B cell (primary cell): ENCODE results near the gene VIPR2. TPM values are rescaled to one million over a fixed set of nuclear protein-coding genes. Genes with fewer than 3 reads are reported as not detected.

Source experiments
- ATAC-seq: fragments of 200-7000 bp; cut with Tn5 transposase; one replicate; pipeline ENCODE4 v1.10.0; 2021; ENCODE audit warnings: low read depth, mild to moderate bottlenecking, moderate number of reproducible peaks, moderate library complexity
- CTCF ChIA-PET: fragments of 350-600 bp; sonication (Branson Sonifier 250); formaldehyde crosslinking; loops from one replicate; lab custom pipeline; 2021; ENCODE audit warnings: antibody characterized with exemption, inconsistent platforms; lab: Charles Lee
- POLR2A ChIA-PET: fragments of 350-600 bp; sonication (Branson Sonifier 250); formaldehyde crosslinking; loops from one replicate; lab custom pipeline; 2021; ENCODE audit warnings: antibody characterized with exemption; lab: Charles Lee
- DNase-seq: peaks from one replicate; pipeline ENCODE4 v3.0.0; 2013
- H2AFZ ChIP-seq: 2 replicates; pipeline ENCODE4 v1.6.1; 2012; ENCODE audit warnings: mild to moderate bottlenecking, low read depth, low read length; ENCODE audit not compliant: insufficient read depth, poor library complexity, severe bottlenecking
- H3K27ac ChIP-seq, 2 donors: 1 replicate in 1 of 2; 2 replicates in 1 of 2; pipeline ENCODE4 v1.5.1; 2012 to 2013; ENCODE audit warnings: low read length in 2 of 2, mild to moderate bottlenecking in 2 of 2, moderate library complexity in 1 of 2
- H3K27me3 ChIP-seq, 4 experiments: fragments of 200-600 bp in 1 of 4; sonication (generic) in 1 of 4; replicated peaks in 1 of 4; 1 replicate in 2 of 4; 2 replicates in 2 of 4; pipeline versions ENCODE4 v1.6.1 to v1.7.0; 2013 to 2016; ENCODE audit warnings: low read length in 3 of 4, mild to moderate bottlenecking in 2 of 4, mixed read lengths in 1 of 4, moderate library complexity in 1 of 4; ENCODE audit not compliant: insufficient read depth in 4 of 4, control insufficient read depth in 3 of 4; ENCODE audit errors: control extremely low read depth in 1 of 4
- H3K36me3 ChIP-seq, 2 experiments: replicated peaks in 1 of 2; 1 replicate in 1 of 2; 2 replicates in 1 of 2; pipeline versions ENCODE4 v1.6.1 to v1.7.1; 2013; ENCODE audit warnings: low read length in 1 of 2; ENCODE audit not compliant: insufficient read depth in 2 of 2, control insufficient read depth in 1 of 2; ENCODE audit errors: control extremely low read depth in 1 of 2, extremely low read depth in 1 of 2
- H3K4me1 ChIP-seq, 2 donors: fragments of 200-600 bp in 1 of 2; sonication (generic) in 1 of 2; 1 replicate in 1 of 2; 2 replicates in 1 of 2; pipeline versions ENCODE4 v1.5.1 to v1.6.1; 2013 to 2017; ENCODE audit warnings: low read length in 2 of 2; ENCODE audit not compliant: control insufficient read depth in 2 of 2, insufficient read depth in 2 of 2
- H3K4me2 ChIP-seq: replicated peaks from 2 replicates; pipeline ENCODE3; 2012; ENCODE audit warnings: mild to moderate bottlenecking, low read depth, low read length; ENCODE audit not compliant: poor library complexity, severe bottlenecking
- H3K4me3 ChIP-seq, 5 experiments: fragments of 200-600 bp in 1 of 5; sonication (generic) in 1 of 5; 1 replicate in 3 of 5; 2 replicates in 2 of 5; pipeline versions ENCODE4 v1.5.1 to v1.7.0; 2011 to 2016; ENCODE audit warnings: low read length in 4 of 5, mild to moderate bottlenecking in 4 of 5, low read depth in 2 of 5, control low read depth in 1 of 5, moderate library complexity in 1 of 5; ENCODE audit not compliant: insufficient read depth in 1 of 5; ENCODE audit errors: control extremely low read depth in 1 of 5, extremely low read depth in 1 of 5
- H3K79me2 ChIP-seq: fragments of 200-600 bp; sonication (generic); one replicate; pipeline ENCODE4 v1.6.0; 2016; ENCODE audit warnings: low read length; ENCODE audit not compliant: control insufficient read depth, insufficient read depth
- H3K9ac ChIP-seq: fragments of 200-600 bp; sonication (generic); 2 replicates; pipeline ENCODE4 v1.6.1; 2017; ENCODE audit warnings: mild to moderate bottlenecking, low read length, moderate library complexity
- H3K9me3 ChIP-seq, 3 donors: one replicate each; pipeline versions ENCODE4 v1.6.1 to v1.7.1; 2013; ENCODE audit warnings: low read length in 2 of 3; ENCODE audit not compliant: control insufficient read depth in 2 of 3, insufficient read depth in 1 of 3; ENCODE audit errors: control extremely low read depth in 1 of 3
- H4K20me1 ChIP-seq: 2 replicates; pipeline ENCODE4 v1.6.0; 2012; ENCODE audit warnings: mild to moderate bottlenecking, low read length; ENCODE audit not compliant: insufficient read depth, control insufficient read depth, poor library complexity, severe bottlenecking
- H3K27ac Mint-ChIP-seq: one replicate; pipeline ENCODE4 v1.8.0; 2021; ENCODE audit warnings: mixed read lengths
- H3K27me3 Mint-ChIP-seq: one replicate; pipeline ENCODE4 v1.8.0; 2021; ENCODE audit warnings: mixed read lengths
- H3K4me1 Mint-ChIP-seq: one replicate; pipeline ENCODE4 v1.8.0; 2021; ENCODE audit warnings: mixed read lengths
- H3K4me3 Mint-ChIP-seq: one replicate; pipeline ENCODE4 v1.8.0; 2021; ENCODE audit warnings: mixed read lengths
- H3K9me3 Mint-ChIP-seq: one replicate; pipeline ENCODE4 v1.8.0; 2022; ENCODE audit warnings: mixed read lengths; ENCODE audit not compliant: insufficient read depth
- CTCF ChIP-seq: fragments of 200-600 bp; IDR thresholded peaks from one replicate; pipeline ENCODE4 v1.8.0; 2022; ENCODE audit warnings: antibody characterized with exemption, mild to moderate bottlenecking
- EZH2 ChIP-seq: IDR thresholded peaks from 2 replicates; pipeline ENCODE4 v1.6.1; 2012; ENCODE audit warnings: borderline replicate concordance, low read depth, mild to moderate bottlenecking, moderate library complexity, low read length; ENCODE audit not compliant: insufficient read depth, poor library complexity, severe bottlenecking
- WGBS: methylation state at CpG from one replicate; pipeline ENCODE4 v1.1.5; 2013; ENCODE audit warnings: missing lambda C conversion rate; ENCODE audit not compliant: insufficient coverage; 5-methylcytosine and 5-hydroxymethylcytosine counted together
- intact Hi-C: fragments of 100-400 bp; cut with micrococcal nuclease; formaldehyde crosslinking; loops from one replicate; pipeline ENCODE4 v1.10.0; 2022
- polyA plus RNA-seq: library from polyadenylated mRNA; depleted of rRNA; stranded (reverse); fragments of >200 nt; gene quantifications from 2 replicates; pipeline ENCODE4 v1.2.3, GENCODE V29; 2012
- total RNA-seq, 2 donors: library from RNA; stranded (reverse); fragments of 120-200 nt in 1 of 2; gene quantifications; 1 replicate in 1 of 2; 2 replicates in 1 of 2; pipeline versions ENCODE4 v1.2.3 to v1.2.4, GENCODE V29; 2013 to 2022

VIPR2 gene
- total and polyA plus RNA-seq, 2 donors (not counting 1 experiment from before 2014, with no cell fraction given), result not detected

- Histone ChIP-seq H3K79me2 (no peaks in the 10 kb centered on the region), H3K9me3 (peaks cover 0 to 4% (median 0%) of the 10 kb centered on the region in 3 donors), H3K4me2 (no peak overlapping the region), H3K4me1 (no peaks in the 10 kb centered on the region), H3K27me3 (no peaks in the 10 kb centered on the region), H3K27ac (no peak overlapping the region), H3K36me3 (no peaks in the 10 kb centered on the region), H4K20me1 (no peaks in the 10 kb centered on the region), H2AFZ (no peak overlapping the region), H3K9ac (no peak overlapping the region), H3K4me3 (no peak overlapping the region)
- DNase-seq (no peak), ATAC-seq (no peak)
- H3K9me3 Mint-ChIP-seq, result no peaks in the 10 kb centered on the region
- no peak overlapping the region for H3K4me3 Mint-ChIP-seq
- TF ChIP-seq CTCF (no peak), EZH2 (no peak)
- H3K27ac Mint-ChIP-seq, result no peak overlapping the region
- peaks cover 4% of the 10 kb centered on the region for H3K27me3 Mint-ChIP-seq
- WGBS, result 84% methylated on average over 9 of the region's 14 CpGs
- H3K4me1 Mint-ChIP-seq, result no peaks in the 10 kb centered on the region
- CTCF ChIA-PET, result no interaction called here
- POLR2A ChIA-PET, result no interaction called here
- intact Hi-C loops, result no loop called here
Measured at GRCh38 chr7:159105066-159105780, 39.4 kb downstream of the VIPR2 start.

GRCh38 chr7:159104188-159104920 lies 40.3 kb downstream of the VIPR2 start:
- Histone ChIP-seq H3K27ac (no peak overlapping the region), H3K4me2 (no peak overlapping the region), H3K4me3 (no peak overlapping the region), H4K20me1 (no peaks in the 10 kb centered on the region), H3K27me3 (no peaks in the 10 kb centered on the region), H3K79me2 (no peaks in the 10 kb centered on the region), H3K4me1 (no peaks in the 10 kb centered on the region), H3K36me3 (no peaks in the 10 kb centered on the region), H2AFZ (no peak overlapping the region), H3K9me3 (peaks cover 0 to 4% (median 0%) of the 10 kb centered on the region in 3 donors), H3K9ac (no peak overlapping the region)
- no peaks in the 10 kb centered on the region for H3K4me1 Mint-ChIP-seq
- ATAC-seq, result no peak
- WGBS, result 87% methylated on average over 19 of the region's 19 CpGs
- H3K27ac Mint-ChIP-seq, result no peak overlapping the region
- DNase-seq, result no peak
- peaks cover 4% of the 10 kb centered on the region for H3K27me3 Mint-ChIP-seq
- no peaks in the 10 kb centered on the region for H3K9me3 Mint-ChIP-seq
- CTCF ChIA-PET, result no interaction called here
- intact Hi-C loops, result no loop called here
- TF ChIP-seq EZH2, result no peak
- no peak for TF ChIP-seq CTCF
- POLR2A ChIA-PET, result no interaction called here
- no peak overlapping the region for H3K4me3 Mint-ChIP-seq
